ENCODE results near the gene ADRB2. TPM values are rescaled to one million over a fixed set of nuclear protein-coding genes. Genes with fewer than 3 reads are reported as not detected.

The ADRB2 gene
- total and polyA plus RNA-seq, 10 of the 15 experiments (the other 5 are each of a cell fraction or from before 2014, with no cell fraction given) = 0.03 to 0.34 (median 0.18) TPM; not detected in 1

DNA sequence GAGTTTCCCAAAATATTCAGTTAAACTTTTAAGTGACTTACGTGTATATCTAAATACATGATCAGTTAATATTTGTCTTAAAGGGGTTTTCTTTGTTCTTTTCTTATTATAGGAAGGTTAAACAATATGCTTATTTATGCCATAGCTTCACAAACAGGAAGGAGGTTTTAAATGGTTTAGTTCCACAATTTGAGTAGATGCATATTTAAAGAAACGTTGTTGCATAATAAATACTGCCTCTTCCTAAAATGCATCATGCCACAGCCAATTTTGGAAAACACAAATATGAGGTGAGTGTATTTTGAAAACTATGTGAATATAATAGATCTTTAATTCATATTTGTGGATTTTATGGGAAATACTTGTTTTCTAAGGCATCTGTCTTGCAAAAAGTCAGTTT, 2.5 kb upstream of the ADRB2 start:
- RAD21 ChIA-PET (ENCODE audit: unreplicated experiment) = no interaction called here
- CTCF ChIA-PET = interaction anchor here (0.8 to 1.0 kb wide), 4 partner anchors 82 to 134 kb away, joined by 3 to 5 read pairs (median 3); no protein-coding TSS in a partner anchor
- POLR2A ChIA-PET = no interaction called here
- intact Hi-C loops (cut with micrococcal nuclease; ENCODE audit: unreplicated experiment) (loop anchor here (5.0 kb wide), 1 partner anchor 213 kb away; no protein-coding TSS in a partner anchor), in situ Hi-C loops (cut with MboI) (no loop called here)
- no peak for DNase-seq (ENCODE audit: low read depth, low spot score)
- 54% methylated on average over 2 of the region's 2 CpGs for WGBS (ENCODE audit: insufficient coverage, insufficient replicate concordance, low lambda C conversion rate, missing lambda C conversion rate)
- peaks cover 7% of the 10 kb centered on the region for H3K4me1 ChIP-seq (ENCODE audit: control insufficient read depth, insufficient read depth, low read length)
- BruUV-seq (replicated peaks) = no TSS peak
- SMC1A ChIA-PET (ENCODE audit: uncharacterized antibody, unreplicated experiment) = interaction anchor here (1.0 kb wide), 1 partner anchor 134 kb away, joined by 3 read pairs; no protein-coding TSS in a partner anchor
- no peaks in the 10 kb centered on the region for H3K79me2 ChIP-seq (ENCODE audit: control insufficient read depth, insufficient read depth, low read length)
- no peaks in the 10 kb centered on the region for H3K9me3 ChIP-seq (replicated peaks; ENCODE audit: control insufficient read depth, insufficient read depth, low read length)
- FAIRE-seq = no peak
- H3K9ac ChIP-seq (ENCODE audit: control insufficient read depth, insufficient read depth, low read length) = no peak overlapping the region
- no peaks in the 10 kb centered on the region for H3K36me3 ChIP-seq (ENCODE audit: control insufficient read depth in 2 of 2, insufficient read depth in 2 of 2, low read length in 1 of 2)
- no peaks in the 10 kb centered on the region for H4K20me1 ChIP-seq (ENCODE audit: control insufficient read depth, insufficient read depth)
- no peak for TF ChIP-seq RELA (IDR thresholded peaks at IDR 0.05; ENCODE audit: borderline replicate concordance, partially characterized antibody)
- no peak for TF ChIP-seq IRF4 (IDR thresholded peaks at IDR 0.05; ENCODE audit: low read depth, low read length)
- no peak for TF ChIP-seq NRF1 (conservative IDR thresholded peaks at IDR 0.05; ENCODE audit: low read depth, low read length)
- no peak for TF ChIP-seq RCOR1 (conservative IDR thresholded peaks at IDR 0.05; ENCODE audit: low read depth, low read length)
- TF ChIP-seq RBBP5 (conservative IDR thresholded peaks at IDR 0.05) = no peak
- no peak for TF ChIP-seq SPI1 (IDR thresholded peaks at IDR 0.05; ENCODE audit: borderline replicate concordance, insufficient read depth, low read depth, low read length)
- no peak for TF ChIP-seq STAT1 (conservative IDR thresholded peaks at IDR 0.05)
- TF ChIP-seq CBFB (IDR thresholded peaks at IDR 0.05; ENCODE audit: low read depth) = no peak
- TF ChIP-seq, protein P1, sequence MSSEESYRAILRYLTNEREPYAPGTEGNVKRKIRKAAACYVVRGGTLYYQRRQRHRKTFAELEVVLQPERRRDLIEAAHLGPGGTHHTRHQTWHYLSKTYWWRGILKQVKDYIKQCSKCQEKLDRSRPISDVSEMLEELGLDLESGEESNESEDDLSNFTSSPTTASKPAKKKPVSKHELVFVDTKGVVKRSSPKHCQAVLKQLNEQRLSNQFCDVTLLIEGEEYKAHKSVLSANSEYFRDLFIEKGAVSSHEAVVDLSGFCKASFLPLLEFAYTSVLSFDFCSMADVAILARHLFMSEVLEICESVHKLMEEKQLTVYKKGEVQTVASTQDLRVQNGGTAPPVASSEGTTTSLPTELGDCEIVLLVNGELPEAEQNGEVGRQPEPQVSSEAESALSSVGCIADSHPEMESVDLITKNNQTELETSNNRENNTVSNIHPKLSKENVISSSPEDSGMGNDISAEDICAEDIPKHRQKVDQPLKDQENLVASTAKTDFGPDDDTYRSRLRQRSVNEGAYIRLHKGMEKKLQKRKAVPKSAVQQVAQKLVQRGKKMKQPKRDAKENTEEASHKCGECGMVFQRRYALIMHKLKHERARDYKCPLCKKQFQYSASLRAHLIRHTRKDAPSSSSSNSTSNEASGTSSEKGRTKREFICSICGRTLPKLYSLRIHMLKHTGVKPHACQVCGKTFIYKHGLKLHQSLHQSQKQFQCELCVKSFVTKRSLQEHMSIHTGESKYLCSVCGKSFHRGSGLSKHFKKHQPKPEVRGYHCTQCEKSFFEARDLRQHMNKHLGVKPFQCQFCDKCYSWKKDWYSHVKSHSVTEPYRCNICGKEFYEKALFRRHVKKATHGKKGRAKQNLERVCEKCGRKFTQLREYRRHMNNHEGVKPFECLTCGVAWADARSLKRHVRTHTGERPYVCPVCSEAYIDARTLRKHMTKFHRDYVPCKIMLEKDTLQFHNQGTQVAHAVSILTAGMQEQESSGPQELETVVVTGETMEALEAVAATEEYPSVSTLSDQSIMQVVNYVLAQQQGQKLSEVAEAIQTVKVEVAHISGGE (CRISPR knock-in tag; IDR thresholded peaks at IDR 0.05) = no peak
- TF ChIP-seq, protein P2, sequence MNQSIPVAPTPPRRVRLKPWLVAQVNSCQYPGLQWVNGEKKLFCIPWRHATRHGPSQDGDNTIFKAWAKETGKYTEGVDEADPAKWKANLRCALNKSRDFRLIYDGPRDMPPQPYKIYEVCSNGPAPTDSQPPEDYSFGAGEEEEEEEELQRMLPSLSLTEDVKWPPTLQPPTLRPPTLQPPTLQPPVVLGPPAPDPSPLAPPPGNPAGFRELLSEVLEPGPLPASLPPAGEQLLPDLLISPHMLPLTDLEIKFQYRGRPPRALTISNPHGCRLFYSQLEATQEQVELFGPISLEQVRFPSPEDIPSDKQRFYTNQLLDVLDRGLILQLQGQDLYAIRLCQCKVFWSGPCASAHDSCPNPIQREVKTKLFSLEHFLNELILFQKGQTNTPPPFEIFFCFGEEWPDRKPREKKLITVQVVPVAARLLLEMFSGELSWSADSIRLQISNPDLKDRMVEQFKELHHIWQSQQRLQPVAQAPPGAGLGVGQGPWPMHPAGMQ (IDR thresholded peaks at IDR 0.05; ENCODE audit: borderline replicate concordance) = no peak
- no peak overlapping the region for H3K4me3 ChIP-seq
- H3K27ac ChIP-seq (ENCODE audit: control insufficient read depth, insufficient read depth) = no peak overlapping the region
- H3K27me3 ChIP-seq (replicated peaks in 1 of 2; ENCODE audit: control insufficient read depth in 2 of 2, insufficient read depth in 2 of 2, low read length in 1 of 2) = no peaks in the 10 kb centered on the region
- ATAC-seq = no peak
- H2AFZ ChIP-seq (ENCODE audit: control insufficient read depth, low read depth, low read length) = no peak overlapping the region
- no peak overlapping the region for H3K4me2 ChIP-seq (ENCODE audit: control insufficient read depth, insufficient read depth)

All from GM12878 (cell line).